Adrenal gland (tissue), 5 donors: ENCODE results near the gene PACS2.

Source experiments
- CTCF ChIP-seq, 6 experiments: fragments of 450-650 bp in 4 of 6; fragments of 200-600 bp in 2 of 6; sonication (generic) in 1 of 6; IDR thresholded peaks; 1 replicate in 5 of 6; 2 replicates in 1 of 6; pipeline versions ENCODE4 v1.5.1 to v1.8.0; 2016 to 2021; ENCODE audit warnings: antibody characterized with exemption in 6 of 6, mild to moderate bottlenecking in 2 of 6, moderate library complexity in 1 of 6
- POLR2A ChIP-seq, 2 donors: fragments of 450-650 bp; IDR thresholded peaks; one replicate each; pipeline ENCODE4 v1.6.1; 2017; ENCODE audit warnings: antibody characterized with exemption in 2 of 2, mild to moderate bottlenecking in 2 of 2, moderate library complexity in 1 of 2
- donor health status: DM: no; HTN: no; CAD: no.

- no peak for TF ChIP-seq POLR2A (IDR thresholded peaks at IDR 0.05)
- no peak for TF ChIP-seq CTCF (IDR thresholded peaks at IDR 0.05)
Measured at GRCh38 chr14:105410642-105411016, 96.1 kb downstream of the PACS2 start.
